T47D (cell line): ENCODE measurements around the gene PPM1H.

Experiments
- DNase-seq, 2 experiments: peaks; one replicate each; pipeline versions ENCODE4 v3.0.0 to v3.0.0-alpha.2; 2011 to 2012; ENCODE audit warnings: low read depth in 1 of 2, low spot score in 1 of 2
- JUND ChIP-seq: IDR thresholded peaks from 2 replicates; pipeline ENCODE4 v1.6.1; 2012; ENCODE audit warnings: low read depth
- in situ Hi-C: cut with HindIII; loops from 2 replicates; pipeline ENCODE4 v1.10.0; 2016; ENCODE audit warnings: low sequenced_read_pairs, low pct_unique_long_range_greater_than_20kb

PPM1H gene

DNA sequence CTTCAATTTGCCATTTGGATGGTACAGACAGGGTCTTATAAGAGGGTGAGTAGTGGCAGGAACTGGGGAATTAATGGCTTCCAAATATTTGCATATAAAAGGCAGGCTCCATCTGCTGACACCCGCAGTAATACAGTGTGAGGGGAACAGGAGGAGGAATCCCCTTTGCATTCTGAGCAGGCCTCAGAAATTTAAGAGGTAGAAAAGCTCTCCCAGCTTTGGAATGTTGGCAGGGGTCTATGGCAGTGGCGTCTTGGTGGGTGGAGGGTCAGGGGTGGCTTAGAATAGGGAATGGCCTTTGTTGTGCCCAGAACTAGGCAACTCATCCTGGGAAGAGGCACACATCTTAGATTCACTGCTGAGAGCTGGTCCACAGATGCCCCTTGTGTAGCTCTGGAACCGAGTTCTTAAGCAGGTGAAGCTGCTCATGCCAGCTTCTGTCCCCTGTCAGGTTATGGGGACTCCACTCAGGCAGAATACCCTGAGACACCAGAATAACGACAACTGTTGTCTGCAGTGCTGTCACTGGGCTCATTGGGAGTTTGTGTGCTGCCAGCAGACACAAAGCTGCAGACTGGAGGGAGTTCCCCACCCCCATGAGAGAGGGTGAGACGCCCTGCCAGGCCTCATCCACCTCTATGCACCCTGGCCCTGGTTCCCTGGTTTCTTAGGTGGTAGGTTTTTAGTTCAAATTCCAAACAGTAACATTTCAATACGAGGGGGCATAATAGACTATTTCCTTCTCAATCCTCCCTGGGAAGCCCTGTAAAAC lies 278.2 kb downstream of the PPM1H start:
- TF ChIP-seq JUND: no peak
- no peak for DNase-seq
- in situ Hi-C loops: no loop called here

DNA sequence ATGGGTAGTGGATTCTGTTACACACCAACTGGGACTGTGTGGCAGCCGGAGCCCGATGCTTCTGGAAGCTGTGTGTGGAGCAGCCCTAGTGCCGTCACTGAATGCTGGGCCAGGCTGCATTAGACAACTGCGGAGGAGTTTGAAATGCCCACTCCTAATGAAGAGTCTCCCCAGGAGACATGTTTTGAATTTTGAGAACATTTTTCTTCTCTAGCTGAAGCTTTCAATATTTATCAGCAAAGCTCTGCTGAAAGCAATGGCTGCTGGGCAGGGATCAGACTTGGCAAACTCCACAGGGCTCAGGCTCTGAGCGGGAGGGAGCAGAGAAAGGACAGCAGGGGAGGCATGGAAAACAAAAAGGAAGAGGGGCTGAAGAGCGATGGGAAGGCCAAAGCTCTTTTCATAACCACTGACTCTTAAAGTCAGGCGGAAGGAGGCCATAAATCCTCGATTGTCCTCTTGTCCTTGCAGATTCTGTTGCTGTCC lies 279.2 kb downstream of the PPM1H start:
- TF ChIP-seq JUND: no peak
- in situ Hi-C loops: no loop called here
- no peak for DNase-seq

DNA sequence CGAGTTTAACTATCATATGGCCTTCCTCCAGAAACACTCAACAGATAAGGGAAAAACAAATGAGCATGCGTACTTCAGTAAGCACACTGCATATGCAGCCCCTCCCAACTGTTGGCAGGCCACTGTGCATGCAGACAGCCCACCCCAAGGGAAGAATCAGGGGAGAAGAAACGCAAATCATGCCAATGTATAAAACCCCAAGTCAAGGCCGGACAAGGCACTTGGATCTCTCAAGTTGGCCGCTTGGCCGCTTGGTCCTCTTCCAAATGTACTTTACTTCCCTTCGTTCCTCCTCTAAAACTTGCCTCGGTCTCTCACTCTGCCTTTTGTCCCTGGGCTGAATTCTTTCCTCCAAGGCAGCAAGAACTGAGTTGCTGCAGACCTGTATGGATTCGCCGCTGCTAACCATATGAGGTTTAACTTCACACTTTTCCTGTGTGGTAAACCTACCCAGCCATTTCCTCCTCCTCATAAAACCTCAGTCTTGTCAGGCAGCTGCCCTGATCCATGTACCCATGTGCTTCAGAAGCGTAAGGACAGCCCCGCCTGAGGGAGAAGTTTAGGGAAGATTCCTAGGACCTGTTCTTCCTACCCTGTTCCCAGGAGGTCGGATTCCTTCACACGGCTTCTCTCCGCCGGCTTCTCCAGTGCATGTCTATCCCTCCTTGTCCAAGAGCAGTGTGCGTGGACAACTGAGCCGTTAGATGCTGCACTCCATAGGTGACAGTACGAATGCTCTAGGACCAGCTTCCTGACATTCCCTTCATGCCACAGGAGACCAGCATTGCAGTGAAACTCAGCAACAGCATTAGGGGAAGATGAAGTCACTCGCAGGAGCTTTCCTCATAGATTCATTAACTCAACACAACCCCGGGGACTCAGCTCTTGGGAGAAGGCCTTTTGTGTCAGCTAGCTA lies 280.4 kb downstream of the PPM1H start:
- in situ Hi-C loops: no loop called here
- no peak for TF ChIP-seq JUND
- DNase-seq: no peak

DNA sequence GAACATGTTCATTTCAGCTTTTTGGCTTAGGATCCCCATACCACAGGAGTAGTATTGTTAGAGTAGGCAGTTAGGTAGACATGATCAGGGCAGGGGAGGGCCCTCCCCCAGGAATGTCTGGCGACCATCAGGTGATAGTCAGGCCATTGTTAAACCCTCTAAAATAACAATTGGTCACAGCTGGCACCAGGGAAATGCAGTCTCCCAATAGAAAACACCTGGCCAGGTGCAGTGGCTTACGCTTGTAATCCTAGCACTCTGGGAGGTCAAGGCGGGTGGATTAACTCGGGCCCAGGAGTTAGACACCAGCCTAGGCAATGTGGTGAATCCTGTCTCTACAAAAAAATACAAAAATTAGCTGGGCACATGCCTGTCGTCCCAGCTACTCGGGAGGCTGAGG lies 281.2 kb downstream of the PPM1H start:
- in situ Hi-C loops: no loop called here
- no peak for TF ChIP-seq JUND
- DNase-seq: no peak

DNA sequence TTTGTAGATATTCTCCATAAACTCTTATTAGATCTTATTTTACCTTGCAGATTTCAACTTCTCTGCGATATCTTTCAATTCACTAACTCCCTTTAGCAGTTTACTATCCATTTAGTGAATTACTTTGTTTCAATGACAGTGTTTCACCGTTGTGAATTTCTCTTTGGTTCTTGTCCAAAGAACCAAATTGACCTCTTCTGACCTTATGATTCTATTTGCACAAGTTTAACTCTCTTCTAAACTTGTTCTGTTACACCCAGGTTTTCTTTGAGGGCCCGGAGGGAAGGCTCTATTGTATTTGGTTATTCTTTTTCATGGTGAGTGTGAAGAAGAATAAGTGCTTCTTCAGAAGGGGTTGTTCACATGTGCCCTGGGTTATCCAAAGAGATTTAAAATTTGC lies 281.6 kb downstream of the PPM1H start:
- no peak for TF ChIP-seq JUND
- in situ Hi-C loops: no loop called here
- no peak for DNase-seq

DNA sequence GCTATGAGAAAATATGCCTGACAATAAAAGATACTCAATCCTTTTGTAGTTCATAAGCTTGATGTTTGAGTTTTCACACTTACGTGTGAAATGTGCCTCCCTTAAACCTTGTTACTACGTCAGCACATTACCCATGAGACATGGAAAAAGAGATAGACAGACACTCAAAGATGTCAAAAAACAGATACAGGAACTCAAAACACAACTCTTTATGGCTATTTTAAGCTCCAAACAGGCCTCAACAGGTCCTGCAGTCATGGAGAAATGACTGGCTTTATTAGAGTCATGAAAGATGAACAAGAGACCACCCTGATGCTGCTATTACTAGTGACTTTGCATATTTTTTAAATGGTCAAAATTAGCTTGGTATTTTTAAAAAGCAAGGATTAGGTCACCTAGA lies 283.8 kb downstream of the PPM1H start:
- TF ChIP-seq JUND: no peak
- DNase-seq: no peak
- in situ Hi-C loops: no loop called here

DNA sequence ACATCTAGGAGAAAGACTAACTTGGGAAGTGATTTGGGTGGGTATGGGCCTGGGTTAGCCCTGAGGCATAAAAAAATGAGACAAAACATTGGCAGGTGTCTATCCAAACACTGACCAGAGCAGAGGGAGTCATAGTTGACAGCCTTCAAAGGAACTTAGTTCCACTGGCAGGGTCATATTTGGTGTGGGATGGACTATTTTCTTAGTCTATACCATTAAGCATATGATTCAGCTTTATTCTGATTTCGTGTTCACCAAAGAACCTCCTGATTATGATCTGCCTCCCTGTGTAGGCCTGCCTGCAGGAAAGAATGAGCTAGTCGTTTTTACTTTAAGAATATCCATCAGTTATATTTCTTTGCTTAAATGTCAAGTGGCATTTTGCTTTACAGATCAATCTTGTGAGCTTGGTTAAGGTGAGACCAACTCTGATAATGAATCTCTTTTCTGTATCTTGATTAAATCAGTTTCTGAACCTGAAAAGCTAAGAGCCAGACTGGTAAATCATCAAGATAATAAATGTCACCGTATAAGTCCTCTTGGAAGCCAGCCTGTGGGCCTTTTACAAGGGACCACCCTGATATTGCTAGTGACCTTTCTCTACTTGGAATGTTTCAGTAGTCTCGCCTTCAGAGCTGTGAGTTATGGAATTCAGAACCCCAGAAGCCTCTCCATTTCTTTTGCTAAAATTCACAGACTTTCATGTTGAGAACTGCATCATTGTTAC lies 285.4 kb downstream of the PPM1H start:
- in situ Hi-C loops: no loop called here
- DNase-seq: no peak

DNA sequence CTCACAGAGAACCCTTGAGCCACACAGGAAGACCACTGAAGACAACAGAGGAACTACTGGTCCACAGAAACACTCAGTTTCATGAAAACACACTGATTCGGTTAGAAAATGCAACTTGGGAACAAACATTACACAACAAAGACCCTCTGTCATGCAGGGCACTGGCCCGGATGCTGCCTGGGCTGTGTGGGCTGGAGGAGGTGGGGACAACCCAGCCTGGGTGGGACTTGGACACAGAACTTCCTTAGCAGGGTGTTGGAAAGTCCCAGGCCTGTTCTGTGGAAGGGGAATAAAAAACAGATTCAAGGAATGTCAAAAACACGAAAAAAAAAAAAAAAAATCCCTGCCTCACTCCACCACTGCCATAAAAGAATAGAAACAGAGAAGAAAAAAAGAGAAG lies 287.4 kb downstream of the PPM1H start:
- no peak for TF ChIP-seq JUND
- in situ Hi-C loops: no loop called here
- no peak for DNase-seq

More for the DNA sequence above, 285.4 kb downstream of the PPM1H start:
- no peak for TF ChIP-seq JUND

DNA sequence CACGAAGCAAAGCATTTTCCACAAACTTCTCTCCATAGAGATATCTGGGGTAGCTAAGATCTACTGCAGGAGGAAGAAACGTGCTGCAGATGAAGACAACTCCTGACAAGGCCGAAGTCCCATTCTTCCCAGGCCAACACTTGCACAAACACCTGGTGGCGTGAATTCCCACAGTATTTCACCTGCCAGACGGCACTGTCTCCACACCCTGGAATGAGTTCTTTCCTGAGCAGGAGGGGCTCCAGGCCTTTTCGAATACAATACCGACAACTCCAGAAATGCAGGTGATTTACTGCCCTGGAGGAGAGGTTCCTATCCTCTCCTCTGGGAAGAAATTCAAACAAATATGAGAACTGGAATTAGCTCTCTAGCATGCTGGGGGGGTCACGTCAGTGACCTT lies 288.4 kb downstream of the PPM1H start:
- DNase-seq: no peak
- no peak for TF ChIP-seq JUND
- in situ Hi-C loops: no loop called here

DNA sequence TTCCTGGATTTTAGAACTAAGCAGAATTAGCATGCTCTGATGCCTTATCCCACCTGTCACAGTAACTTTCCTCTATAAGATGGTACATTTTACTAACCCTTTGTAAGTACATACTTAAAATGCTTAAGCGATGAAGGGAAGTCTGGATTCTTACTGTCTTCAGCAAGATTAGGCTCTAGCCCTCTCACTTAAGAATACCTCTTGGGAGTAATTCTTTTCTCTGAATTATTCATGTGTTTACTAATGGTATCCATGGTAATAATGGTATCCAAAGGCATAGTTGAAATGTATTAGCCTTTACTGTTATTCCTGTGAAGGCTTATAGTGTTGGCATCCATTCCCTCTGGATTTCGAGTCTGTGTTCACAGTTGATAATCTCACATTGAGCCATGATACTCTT lies 291.5 kb downstream of the PPM1H start:
- no peak for DNase-seq
- TF ChIP-seq JUND: no peak
- in situ Hi-C loops: no loop called here

DNA sequence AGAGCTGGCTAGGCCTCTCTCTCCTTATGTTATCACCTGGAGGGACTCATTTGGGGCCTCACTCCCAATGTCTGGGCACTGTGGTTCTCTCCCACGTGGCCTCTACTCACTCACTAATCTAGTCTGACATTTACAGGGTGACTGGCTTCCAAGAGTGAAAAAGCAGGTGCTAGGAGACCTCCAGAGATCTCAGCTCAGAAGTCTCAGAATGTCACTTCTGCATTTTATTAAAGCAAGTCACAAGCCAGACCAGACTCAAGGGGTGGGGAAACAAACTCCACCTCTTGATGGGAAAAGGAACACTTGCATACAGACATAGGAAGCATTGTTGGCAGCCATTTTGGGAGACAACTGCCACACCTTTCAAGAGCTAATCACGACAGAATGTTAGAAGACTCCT lies 292.5 kb downstream of the PPM1H start:
- DNase-seq: no peak
- in situ Hi-C loops: no loop called here
- no peak for TF ChIP-seq JUND

DNA sequence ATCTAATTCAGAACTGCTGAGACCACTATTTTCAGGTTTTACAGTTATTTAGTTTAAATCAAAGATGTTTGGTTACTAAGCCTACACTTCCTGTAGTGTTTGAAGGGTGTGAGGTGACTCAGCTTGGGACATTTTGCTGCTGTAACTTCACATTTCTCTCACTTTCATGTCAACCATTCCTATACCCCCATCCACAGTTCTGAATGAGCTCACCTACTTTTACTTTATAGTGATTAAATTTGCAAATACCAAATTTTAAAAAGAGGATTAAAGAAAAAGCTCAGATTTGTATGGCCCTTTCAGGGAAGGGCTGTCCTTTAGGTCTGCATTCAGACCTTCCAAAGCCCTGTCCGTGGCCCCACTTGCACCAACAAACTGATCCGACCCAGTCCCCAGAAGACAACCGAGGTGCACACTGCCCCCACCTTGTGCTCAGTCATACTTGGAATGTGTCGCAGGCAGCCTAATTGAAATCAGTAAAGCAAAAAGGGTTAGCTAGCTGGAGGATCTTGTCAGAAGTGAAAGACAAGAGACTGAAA lies 294.0 kb downstream of the PPM1H start:
- no peak for DNase-seq
- in situ Hi-C loops: no loop called here
- TF ChIP-seq JUND: no peak
